T-helper 2 cell (primary cell): ENCODE results near the gene PLB1.
"Not testable (repeated sequence)": the region's sequence is repeated elsewhere in the genome, so short reads cannot be mapped to it uniquely, and the experiment has no call there.

ENCODE experiments used
- DNase-seq, 5 experiments: peaks; one replicate each; pipeline versions ENCODE4 v3.0.0 to v3.0.0-alpha.2; 2012 to 2022

Gene PLB1

GRCh38 chr2:28469947-28470535 is 25.8 kb upstream of the PLB1 start:
- DNase-seq = no peak

- DNase-seq = no peak
Observed at GRCh38 chr2:28470759-28471158, 25.1 kb upstream of the PLB1 start.

- no peak for DNase-seq
Observed at GRCh38 chr2:28471214-28471613, 24.6 kb upstream of the PLB1 start.

- no peak for DNase-seq
Observed at GRCh38 chr2:28471701-28472236, 24.1 kb upstream of the PLB1 start.

- not testable (repeated sequence) for DNase-seq
Observed at GRCh38 chr2:28472641-28473040, 23.2 kb upstream of the PLB1 start.

GRCh38 chr2:28475088-28475595 is 20.7 kb upstream of the PLB1 start:
- DNase-seq = no peak

GRCh38 chr2:28477087-28477486 is 18.8 kb upstream of the PLB1 start:
- no peak for DNase-seq

- DNase-seq = no peak
Observed at GRCh38 chr2:28477645-28478044, 18.2 kb upstream of the PLB1 start.

GRCh38 chr2:28480403-28481049 is 15.3 kb upstream of the PLB1 start:
- no peak for DNase-seq

- no peak for DNase-seq
Observed at GRCh38 chr2:28481905-28482304, 14.0 kb upstream of the PLB1 start.

- no peak for DNase-seq
Observed at GRCh38 chr2:28484835-28485234, 11.0 kb upstream of the PLB1 start.

- no peak for DNase-seq
Observed at GRCh38 chr2:28486526-28486925, 9.3 kb upstream of the PLB1 start.

- DNase-seq = no peak
Observed at GRCh38 chr2:28487258-28487657, 8.6 kb upstream of the PLB1 start.

- DNase-seq = no peak
Observed at GRCh38 chr2:28488083-28488830, 7.6 kb upstream of the PLB1 start.

GRCh38 chr2:28488858-28489575 is 6.8 kb upstream of the PLB1 start:
- no peak for DNase-seq

GRCh38 chr2:28490558-28490957 is 5.3 kb upstream of the PLB1 start:
- DNase-seq = no peak

GRCh38 chr2:28492282-28492681 is 3.6 kb upstream of the PLB1 start:
- no peak for DNase-seq

- no peak for DNase-seq
Observed at GRCh38 chr2:28493636-28494035, 2.2 kb upstream of the PLB1 start.

GRCh38 chr2:28496781-28497180 is 921 bp downstream of the PLB1 start:
- no peak for DNase-seq

- no peak for DNase-seq
Observed at GRCh38 chr2:28497206-28497605, 1.3 kb downstream of the PLB1 start.

GRCh38 chr2:28499282-28499681 is 3.4 kb downstream of the PLB1 start:
- no peak for DNase-seq

- DNase-seq = no peak
Observed at GRCh38 chr2:28505361-28505760, 9.5 kb downstream of the PLB1 start.
